Lung (tissue), 12 donors: ENCODE results near the gene CHST11. TPM values are rescaled to one million over a fixed set of nuclear protein-coding genes. Genes with fewer than 3 reads are reported as not detected.

ENCODE experiments used
- ATAC-seq: fragments of 200-7000 bp; cut with Tn5 transposase; one replicate; pipeline ENCODE4 v1.9.1; 2020; ENCODE audit warnings: moderate number of reproducible peaks; ENCODE audit not compliant: insufficient read depth, low FRiP score
- DNase-seq, 3 donors: peaks; one replicate each; pipeline ENCODE4 v3.0.0-alpha.2; 2013 to 2017
- H3K27ac ChIP-seq, 2 donors: one replicate each; pipeline ENCODE4 v1.5.1; 2013; ENCODE audit warnings: mild to moderate bottlenecking in 2 of 2, moderate library complexity in 2 of 2, control low read depth in 1 of 2, inconsistent platforms in 1 of 2, low read depth in 1 of 2, low read length in 1 of 2
- H3K27me3 ChIP-seq, 3 donors: one replicate each; pipeline ENCODE4 v1.5.1; 2013; ENCODE audit warnings: low read length in 2 of 3; ENCODE audit not compliant: control insufficient read depth in 3 of 3, insufficient read depth in 3 of 3
- H3K36me3 ChIP-seq, 4 donors: one replicate each; pipeline ENCODE4 v1.5.1; 2013; ENCODE audit warnings: low read length in 4 of 4, mild to moderate bottlenecking in 1 of 4, moderate library complexity in 1 of 4; ENCODE audit not compliant: control insufficient read depth in 4 of 4, insufficient read depth in 4 of 4
- H3K4me1 ChIP-seq, 5 donors: one replicate each; pipeline ENCODE4 v1.5.1; 2013; ENCODE audit warnings: low read length in 5 of 5, mild to moderate bottlenecking in 2 of 5, moderate library complexity in 1 of 5; ENCODE audit not compliant: control insufficient read depth in 5 of 5, insufficient read depth in 5 of 5
- H3K4me3 ChIP-seq: one replicate; pipeline ENCODE4 v1.5.1; 2013; ENCODE audit warnings: mild to moderate bottlenecking, control low read depth, moderate library complexity
- H3K9ac ChIP-seq, 2 donors: one replicate each; pipeline ENCODE4 v1.5.1; 2013; ENCODE audit warnings: low read length in 2 of 2, control low read depth in 1 of 2; ENCODE audit not compliant: insufficient read depth in 1 of 2
- H3K9me3 ChIP-seq, 4 donors: one replicate each; pipeline ENCODE4 v1.5.1; 2013; ENCODE audit warnings: low read length in 3 of 4, mild to moderate bottlenecking in 1 of 4, moderate library complexity in 1 of 4; ENCODE audit not compliant: control insufficient read depth in 4 of 4, insufficient read depth in 3 of 4
- WGBS, 2 donors: extraction: QIAGEN DNeasy Blood & Tissue Kit; methylation state at CpG; one replicate each; pipeline ENCODE4 v1.1.7; 2013; 5-methylcytosine and 5-hydroxymethylcytosine counted together
- polyA plus RNA-seq, 2 donors: library from polyadenylated mRNA; stranded (reverse); fragments of 200-250 nt; gene quantifications; one replicate each; pipeline ENCODE4 v1.2.1, GENCODE V29; 2013
- total RNA-seq, 2 donors: library from RNA; depleted of rRNA in 1 of 2; stranded (reverse); fragments of >200 nt in 1 of 2; gene quantifications; one replicate each; pipeline ENCODE4 v1.2.1, GENCODE V29; 2014 to 2021
- TF ChIP-seq, protein P1 (sequence below): IDR thresholded peaks from 2 replicates; pipeline ENCODE4 v1.5.1; 2012; ENCODE audit warnings: mild to moderate bottlenecking; ENCODE audit errors: control extremely low read depth, extremely low read depth
- donor health status: control.
- donor health status: control.
- donor health status: Bipolar disorder and iron deficiency.
- donor health status: healthy.
- donor health status: DM: yes; HTN: yes; CAD: no.

The CHST11 gene
- total and polyA plus RNA-seq, 4 donors, result 9.0 to 63.2 (median 27.7) TPM

GRCh38 chr12:104566244-104566993, 109.7 kb downstream of the CHST11 start:
- TF ChIP-seq, protein P1, sequence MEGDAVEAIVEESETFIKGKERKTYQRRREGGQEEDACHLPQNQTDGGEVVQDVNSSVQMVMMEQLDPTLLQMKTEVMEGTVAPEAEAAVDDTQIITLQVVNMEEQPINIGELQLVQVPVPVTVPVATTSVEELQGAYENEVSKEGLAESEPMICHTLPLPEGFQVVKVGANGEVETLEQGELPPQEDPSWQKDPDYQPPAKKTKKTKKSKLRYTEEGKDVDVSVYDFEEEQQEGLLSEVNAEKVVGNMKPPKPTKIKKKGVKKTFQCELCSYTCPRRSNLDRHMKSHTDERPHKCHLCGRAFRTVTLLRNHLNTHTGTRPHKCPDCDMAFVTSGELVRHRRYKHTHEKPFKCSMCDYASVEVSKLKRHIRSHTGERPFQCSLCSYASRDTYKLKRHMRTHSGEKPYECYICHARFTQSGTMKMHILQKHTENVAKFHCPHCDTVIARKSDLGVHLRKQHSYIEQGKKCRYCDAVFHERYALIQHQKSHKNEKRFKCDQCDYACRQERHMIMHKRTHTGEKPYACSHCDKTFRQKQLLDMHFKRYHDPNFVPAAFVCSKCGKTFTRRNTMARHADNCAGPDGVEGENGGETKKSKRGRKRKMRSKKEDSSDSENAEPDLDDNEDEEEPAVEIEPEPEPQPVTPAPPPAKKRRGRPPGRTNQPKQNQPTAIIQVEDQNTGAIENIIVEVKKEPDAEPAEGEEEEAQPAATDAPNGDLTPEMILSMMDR, result no peak
- no peaks in the 10 kb centered on the region for H3K36me3 ChIP-seq
- no peak overlapping the region for H3K4me3 ChIP-seq
- peaks cover 0 to 3% (median 0%) of the 10 kb centered on the region in 4 donors for H3K9me3 ChIP-seq
- H3K27ac ChIP-seq, result no peak overlapping the region
- H3K9ac ChIP-seq, result no peak overlapping the region
- peaks cover 0 to 8% (median 0%) of the 10 kb centered on the region in 5 donors for H3K4me1 ChIP-seq
- no peaks in the 10 kb centered on the region for H3K27me3 ChIP-seq
- ATAC-seq, result no peak
- no peak for DNase-seq
- 89 to 93% methylated on average over 6 of the region's 6 CpGs for WGBS, 2 donors

DNA sequence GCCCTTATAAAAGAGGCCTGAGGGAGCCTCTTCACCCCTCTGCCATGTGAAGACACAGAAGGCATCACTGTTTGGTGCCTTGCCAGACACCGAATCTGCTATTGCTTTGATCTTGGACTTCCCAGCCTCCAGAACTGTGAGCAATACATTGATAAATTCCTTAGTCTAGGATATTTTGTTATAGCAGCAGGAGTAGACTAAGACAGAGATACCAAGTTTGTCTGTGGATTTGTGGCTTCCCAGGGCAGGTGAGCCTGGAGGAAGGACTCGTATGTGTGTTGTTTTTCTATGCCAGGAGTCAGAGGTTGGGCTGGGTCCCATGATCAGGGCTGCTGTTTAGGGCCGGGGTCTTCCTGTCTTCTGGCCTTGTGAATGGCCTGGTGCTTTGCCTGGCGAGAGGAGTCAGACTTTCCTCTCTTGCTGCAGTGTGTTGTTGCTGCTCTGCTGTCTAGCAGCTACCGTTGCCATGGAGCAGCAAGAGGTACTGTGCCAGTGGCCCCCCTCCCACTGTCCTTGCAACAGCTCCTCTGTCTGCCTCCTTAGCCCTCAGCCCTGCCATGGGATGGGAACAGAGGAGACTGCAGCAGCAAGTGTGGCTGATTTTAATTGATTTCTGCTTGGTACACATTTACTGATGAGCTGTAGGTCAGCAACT, 111.2 kb downstream of the CHST11 start:
- TF ChIP-seq, protein P1, result no peak
- WGBS, 2 donors, result 54 to 83% methylated on average over 5 of the region's 5 CpGs
- no peak for DNase-seq

GRCh38 chr12:104568487-104568868, 111.7 kb downstream of the CHST11 start:
- Histone ChIP-seq H3K4me1 (peaks cover 0 to 7% (median 0%) of the 10 kb centered on the region in 5 donors), H3K9ac (no peak overlapping the region), H3K4me3 (no peak overlapping the region), H3K27ac (no peak overlapping the region), H3K36me3 (no peaks in the 10 kb centered on the region), H3K9me3 (peaks cover 0 to 3% (median 0%) of the 10 kb centered on the region in 4 donors), H3K27me3 (no peaks in the 10 kb centered on the region)
- no peak for DNase-seq
- 97 to 98% methylated on average over 1 of the region's 1 CpG for WGBS, 2 donors
- ATAC-seq, result no peak
- TF ChIP-seq, protein P1, result no peak

More for the DNA sequence above, 111.2 kb downstream of the CHST11 start:
- no peaks in the 10 kb centered on the region for H3K27me3 ChIP-seq
- H3K9me3 ChIP-seq, result peaks cover 0 to 3% (median 0%) of the 10 kb centered on the region in 4 donors
- H3K27ac ChIP-seq, result no peak overlapping the region
- peaks cover 0 to 8% (median 0%) of the 10 kb centered on the region in 5 donors for H3K4me1 ChIP-seq
- no peak overlapping the region for H3K9ac ChIP-seq
- no peaks in the 10 kb centered on the region for H3K36me3 ChIP-seq
- H3K4me3 ChIP-seq, result no peak overlapping the region
- no peak for ATAC-seq
